HL-60 (cell line): ENCODE data around the gene PANK2.

Source experiments
- GABPA ChIP-seq: IDR thresholded peaks from 2 replicates; pipeline ENCODE4 v1.6.1; 2012; ENCODE audit warnings: low read depth
- POLR2AphosphoS5 ChIP-seq: IDR thresholded peaks from 2 replicates; pipeline ENCODE4 v1.6.1; 2012; ENCODE audit warnings: low read depth
- TF ChIP-seq, protein P1 (sequence below): IDR thresholded peaks from 2 replicates; pipeline ENCODE4 v1.6.1; 2012; ENCODE audit warnings: low read depth; ENCODE audit not compliant: insufficient replicate concordance
- TF ChIP-seq, protein P2 (sequence below): IDR thresholded peaks from one replicate; pipeline ENCODE4 v1.5.1; 2011; ENCODE audit warnings: low read length, control low read depth, inconsistent platforms; ENCODE audit not compliant: insufficient read depth

GRCh38 chr20:3908667-3909066 lies 19.5 kb downstream of the PANK2 start:
- TF ChIP-seq, protein P1, sequence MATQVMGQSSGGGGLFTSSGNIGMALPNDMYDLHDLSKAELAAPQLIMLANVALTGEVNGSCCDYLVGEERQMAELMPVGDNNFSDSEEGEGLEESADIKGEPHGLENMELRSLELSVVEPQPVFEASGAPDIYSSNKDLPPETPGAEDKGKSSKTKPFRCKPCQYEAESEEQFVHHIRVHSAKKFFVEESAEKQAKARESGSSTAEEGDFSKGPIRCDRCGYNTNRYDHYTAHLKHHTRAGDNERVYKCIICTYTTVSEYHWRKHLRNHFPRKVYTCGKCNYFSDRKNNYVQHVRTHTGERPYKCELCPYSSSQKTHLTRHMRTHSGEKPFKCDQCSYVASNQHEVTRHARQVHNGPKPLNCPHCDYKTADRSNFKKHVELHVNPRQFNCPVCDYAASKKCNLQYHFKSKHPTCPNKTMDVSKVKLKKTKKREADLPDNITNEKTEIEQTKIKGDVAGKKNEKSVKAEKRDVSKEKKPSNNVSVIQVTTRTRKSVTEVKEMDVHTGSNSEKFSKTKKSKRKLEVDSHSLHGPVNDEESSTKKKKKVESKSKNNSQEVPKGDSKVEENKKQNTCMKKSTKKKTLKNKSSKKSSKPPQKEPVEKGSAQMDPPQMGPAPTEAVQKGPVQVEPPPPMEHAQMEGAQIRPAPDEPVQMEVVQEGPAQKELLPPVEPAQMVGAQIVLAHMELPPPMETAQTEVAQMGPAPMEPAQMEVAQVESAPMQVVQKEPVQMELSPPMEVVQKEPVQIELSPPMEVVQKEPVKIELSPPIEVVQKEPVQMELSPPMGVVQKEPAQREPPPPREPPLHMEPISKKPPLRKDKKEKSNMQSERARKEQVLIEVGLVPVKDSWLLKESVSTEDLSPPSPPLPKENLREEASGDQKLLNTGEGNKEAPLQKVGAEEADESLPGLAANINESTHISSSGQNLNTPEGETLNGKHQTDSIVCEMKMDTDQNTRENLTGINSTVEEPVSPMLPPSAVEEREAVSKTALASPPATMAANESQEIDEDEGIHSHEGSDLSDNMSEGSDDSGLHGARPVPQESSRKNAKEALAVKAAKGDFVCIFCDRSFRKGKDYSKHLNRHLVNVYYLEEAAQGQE, result no peak
- TF ChIP-seq, protein P2, sequence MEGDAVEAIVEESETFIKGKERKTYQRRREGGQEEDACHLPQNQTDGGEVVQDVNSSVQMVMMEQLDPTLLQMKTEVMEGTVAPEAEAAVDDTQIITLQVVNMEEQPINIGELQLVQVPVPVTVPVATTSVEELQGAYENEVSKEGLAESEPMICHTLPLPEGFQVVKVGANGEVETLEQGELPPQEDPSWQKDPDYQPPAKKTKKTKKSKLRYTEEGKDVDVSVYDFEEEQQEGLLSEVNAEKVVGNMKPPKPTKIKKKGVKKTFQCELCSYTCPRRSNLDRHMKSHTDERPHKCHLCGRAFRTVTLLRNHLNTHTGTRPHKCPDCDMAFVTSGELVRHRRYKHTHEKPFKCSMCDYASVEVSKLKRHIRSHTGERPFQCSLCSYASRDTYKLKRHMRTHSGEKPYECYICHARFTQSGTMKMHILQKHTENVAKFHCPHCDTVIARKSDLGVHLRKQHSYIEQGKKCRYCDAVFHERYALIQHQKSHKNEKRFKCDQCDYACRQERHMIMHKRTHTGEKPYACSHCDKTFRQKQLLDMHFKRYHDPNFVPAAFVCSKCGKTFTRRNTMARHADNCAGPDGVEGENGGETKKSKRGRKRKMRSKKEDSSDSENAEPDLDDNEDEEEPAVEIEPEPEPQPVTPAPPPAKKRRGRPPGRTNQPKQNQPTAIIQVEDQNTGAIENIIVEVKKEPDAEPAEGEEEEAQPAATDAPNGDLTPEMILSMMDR, result no peak
- no peak for TF ChIP-seq GABPA
- TF ChIP-seq POLR2AphosphoS5, result no peak
